Colonic mucosa (tissue), 4 donors: ENCODE measurements around the gene GID8. TPM values are rescaled to one million over a fixed set of nuclear protein-coding genes. Genes with fewer than 3 reads are reported as not detected.

Source experiments
- DNase-seq: peaks from one replicate; pipeline ENCODE4 v3.0.0-alpha.2; 2020
- H3K27ac ChIP-seq: fragments of 200-600 bp; one replicate; pipeline ENCODE4 v1.8.0; 2021
- H3K27me3 ChIP-seq: fragments of 200-600 bp; one replicate; pipeline ENCODE4 v1.8.0; 2021
- H3K36me3 ChIP-seq: fragments of 200-600 bp; one replicate; pipeline ENCODE4 v1.8.0; 2021
- H3K4me1 ChIP-seq: fragments of 200-600 bp; one replicate; pipeline ENCODE4 v1.8.0; 2021; ENCODE audit warnings: mild to moderate bottlenecking
- H3K4me3 ChIP-seq: fragments of 200-600 bp; one replicate; pipeline ENCODE4 v1.8.0; 2021
- H3K9ac ChIP-seq, 2 donors: one replicate each; pipeline ENCODE4 v1.7.0; 2013; ENCODE audit warnings: control low read depth in 2 of 2, low read depth in 2 of 2, low read length in 2 of 2
- H3K9me3 ChIP-seq: fragments of 200-600 bp; one replicate; pipeline ENCODE4 v1.8.0; 2021
- intact Hi-C: fragments of 100-400 bp; cut with DNase I; formaldehyde crosslinking; loops from one replicate; pipeline ENCODE4 v1.14.1; 2022
- total RNA-seq, 2 donors: library from RNA; stranded (reverse); fragmentation: NEBNext Ultra II Directional in 1 of 2; extraction: Animal tissue kit (Norgen Biotek cat#: 25700) in 1 of 2; gene quantifications; one replicate each; pipeline ENCODE4 v1.2.1, GENCODE V29; 2021
- TF ChIP-seq, protein P1 (sequence below): fragments of 200-600 bp; IDR thresholded peaks from one replicate; pipeline ENCODE4 v1.8.0; 2022; ENCODE audit warnings: antibody characterized with exemption, mild to moderate bottlenecking
- donor health status: healthy.
- donor health status: DM: no; HTN: no; CAD: no.
- donor health status: DM: no; HTN: no; CAD: no.

The GID8 gene
- total RNA-seq, 2 donors from 2014 or later = 37.3 to 40.4 TPM

DNA sequence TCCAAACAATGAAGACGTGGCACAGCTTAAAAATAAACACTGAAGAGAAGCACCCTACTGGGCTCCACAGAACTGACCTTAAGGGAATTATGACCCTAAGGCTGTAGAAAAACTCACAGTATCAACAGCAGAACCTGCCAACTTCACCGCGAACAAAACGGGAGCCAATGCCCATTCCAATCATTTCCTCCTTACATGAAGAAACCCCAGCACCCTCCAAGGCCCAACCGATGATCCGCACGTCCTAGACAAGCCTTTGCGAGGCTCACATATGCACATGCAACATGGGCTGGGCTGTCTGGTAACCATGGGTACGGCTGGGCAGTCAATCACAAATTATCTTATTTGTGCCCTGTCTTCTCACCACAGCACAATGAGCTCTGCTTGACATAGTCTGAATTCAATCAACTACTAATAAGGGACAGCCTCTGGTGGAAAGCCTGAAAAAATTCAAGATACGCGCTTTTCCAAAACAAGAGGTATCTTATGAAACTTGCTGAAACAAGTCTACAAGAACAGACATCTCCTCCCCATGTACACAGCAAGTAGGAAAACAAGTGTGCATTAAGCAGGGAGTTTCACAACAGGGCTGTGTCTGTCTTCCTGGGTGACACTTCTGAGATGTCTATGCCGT, 13.4 kb upstream of the GID8 start:
- Histone ChIP-seq H3K27ac (peak overlapping the region; percentile 97), H3K27me3 (no peaks in the 10 kb centered on the region), H3K36me3 (no peaks in the 10 kb centered on the region), H3K4me1 (peaks cover 56% of the 10 kb centered on the region), H3K9me3 (no peaks in the 10 kb centered on the region), H3K4me3 (peak overlapping the region; percentile 98), H3K9ac (peak overlapping the region; percentile 95 to 97)
- TF ChIP-seq, protein P1, sequence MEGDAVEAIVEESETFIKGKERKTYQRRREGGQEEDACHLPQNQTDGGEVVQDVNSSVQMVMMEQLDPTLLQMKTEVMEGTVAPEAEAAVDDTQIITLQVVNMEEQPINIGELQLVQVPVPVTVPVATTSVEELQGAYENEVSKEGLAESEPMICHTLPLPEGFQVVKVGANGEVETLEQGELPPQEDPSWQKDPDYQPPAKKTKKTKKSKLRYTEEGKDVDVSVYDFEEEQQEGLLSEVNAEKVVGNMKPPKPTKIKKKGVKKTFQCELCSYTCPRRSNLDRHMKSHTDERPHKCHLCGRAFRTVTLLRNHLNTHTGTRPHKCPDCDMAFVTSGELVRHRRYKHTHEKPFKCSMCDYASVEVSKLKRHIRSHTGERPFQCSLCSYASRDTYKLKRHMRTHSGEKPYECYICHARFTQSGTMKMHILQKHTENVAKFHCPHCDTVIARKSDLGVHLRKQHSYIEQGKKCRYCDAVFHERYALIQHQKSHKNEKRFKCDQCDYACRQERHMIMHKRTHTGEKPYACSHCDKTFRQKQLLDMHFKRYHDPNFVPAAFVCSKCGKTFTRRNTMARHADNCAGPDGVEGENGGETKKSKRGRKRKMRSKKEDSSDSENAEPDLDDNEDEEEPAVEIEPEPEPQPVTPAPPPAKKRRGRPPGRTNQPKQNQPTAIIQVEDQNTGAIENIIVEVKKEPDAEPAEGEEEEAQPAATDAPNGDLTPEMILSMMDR = no peak
- DNase-seq = peak; percentile 56
- intact Hi-C loops = no loop called here

DNA sequence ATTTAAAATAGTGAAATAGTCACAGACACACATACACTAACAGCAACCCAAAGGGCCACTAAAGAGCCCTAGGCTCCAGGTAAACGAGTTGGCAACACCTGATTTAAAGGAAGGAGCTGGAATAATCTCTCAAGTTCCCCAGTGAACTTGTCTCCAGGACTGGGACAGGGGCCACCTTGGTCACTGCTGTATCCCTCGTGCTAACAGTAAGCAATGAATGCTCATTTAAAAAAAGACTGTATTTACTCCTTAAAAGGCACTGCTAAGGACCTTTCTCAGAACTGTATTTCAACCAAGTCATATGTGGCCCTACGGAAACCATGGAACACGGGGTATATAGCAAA, 12.9 kb upstream of the GID8 start:
- Histone ChIP-seq H3K4me1 (peaks cover 54% of the 10 kb centered on the region), H3K9me3 (no peaks in the 10 kb centered on the region), H3K36me3 (no peaks in the 10 kb centered on the region), H3K27me3 (no peaks in the 10 kb centered on the region), H3K27ac (peak overlapping the region; percentile 97), H3K4me3 (peak overlapping the region; percentile 98), H3K9ac (peak overlapping the region; percentile 95 to 97)
- peak; percentile 32 for DNase-seq
- intact Hi-C loops = no loop called here
- TF ChIP-seq, protein P1 = no peak

DNA sequence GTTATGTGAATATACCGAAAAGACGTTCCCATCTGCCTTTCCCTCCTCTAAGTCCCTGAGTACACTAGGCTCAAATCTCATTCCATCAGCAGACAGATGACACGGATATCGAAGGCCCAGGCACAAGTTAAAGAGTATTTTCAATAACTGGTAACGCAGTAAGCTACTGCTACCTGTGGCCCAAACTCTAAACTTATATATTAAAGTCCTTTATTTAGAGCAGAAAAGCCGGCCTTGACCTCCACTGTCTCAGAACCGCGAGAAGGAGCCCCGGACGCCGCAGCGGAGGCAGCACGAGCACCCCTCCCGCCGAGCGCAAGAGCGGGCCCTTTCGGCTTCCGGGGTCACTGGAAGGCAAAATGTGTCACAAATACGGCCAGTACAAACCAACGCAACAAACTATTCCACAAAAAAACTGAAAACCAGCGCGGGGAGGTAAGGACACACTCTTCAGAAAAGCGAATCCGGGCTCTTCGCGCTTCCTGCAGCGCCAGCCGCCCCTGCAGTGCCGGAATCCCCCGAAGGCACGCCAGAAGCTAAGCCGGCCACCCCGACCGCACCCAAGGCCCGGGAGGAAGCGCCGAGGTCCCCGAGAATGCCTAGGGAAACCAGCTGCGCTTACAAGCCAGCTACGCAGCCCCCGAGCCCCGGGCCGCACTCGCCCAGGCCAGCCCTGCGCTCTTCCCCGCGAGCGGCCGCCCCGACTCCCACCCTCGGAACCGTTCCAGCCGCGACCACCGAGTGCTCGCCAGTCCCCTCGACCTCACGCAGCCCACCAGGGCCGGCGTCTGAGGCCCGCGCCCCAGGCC, 12.3 kb upstream of the GID8 start:
- H3K27ac ChIP-seq = peak overlapping the region; percentile 97
- H3K9me3 ChIP-seq = no peaks in the 10 kb centered on the region
- H3K36me3 ChIP-seq = no peaks in the 10 kb centered on the region
- peak overlapping the region; percentile 95 to 97 for H3K9ac ChIP-seq
- no peaks in the 10 kb centered on the region for H3K27me3 ChIP-seq
- TF ChIP-seq, protein P1 = no peak
- peaks cover 50% of the 10 kb centered on the region for H3K4me1 ChIP-seq
- peak; percentile 52 for DNase-seq
- intact Hi-C loops = no loop called here
- peak overlapping the region; percentile 98 for H3K4me3 ChIP-seq

DNA sequence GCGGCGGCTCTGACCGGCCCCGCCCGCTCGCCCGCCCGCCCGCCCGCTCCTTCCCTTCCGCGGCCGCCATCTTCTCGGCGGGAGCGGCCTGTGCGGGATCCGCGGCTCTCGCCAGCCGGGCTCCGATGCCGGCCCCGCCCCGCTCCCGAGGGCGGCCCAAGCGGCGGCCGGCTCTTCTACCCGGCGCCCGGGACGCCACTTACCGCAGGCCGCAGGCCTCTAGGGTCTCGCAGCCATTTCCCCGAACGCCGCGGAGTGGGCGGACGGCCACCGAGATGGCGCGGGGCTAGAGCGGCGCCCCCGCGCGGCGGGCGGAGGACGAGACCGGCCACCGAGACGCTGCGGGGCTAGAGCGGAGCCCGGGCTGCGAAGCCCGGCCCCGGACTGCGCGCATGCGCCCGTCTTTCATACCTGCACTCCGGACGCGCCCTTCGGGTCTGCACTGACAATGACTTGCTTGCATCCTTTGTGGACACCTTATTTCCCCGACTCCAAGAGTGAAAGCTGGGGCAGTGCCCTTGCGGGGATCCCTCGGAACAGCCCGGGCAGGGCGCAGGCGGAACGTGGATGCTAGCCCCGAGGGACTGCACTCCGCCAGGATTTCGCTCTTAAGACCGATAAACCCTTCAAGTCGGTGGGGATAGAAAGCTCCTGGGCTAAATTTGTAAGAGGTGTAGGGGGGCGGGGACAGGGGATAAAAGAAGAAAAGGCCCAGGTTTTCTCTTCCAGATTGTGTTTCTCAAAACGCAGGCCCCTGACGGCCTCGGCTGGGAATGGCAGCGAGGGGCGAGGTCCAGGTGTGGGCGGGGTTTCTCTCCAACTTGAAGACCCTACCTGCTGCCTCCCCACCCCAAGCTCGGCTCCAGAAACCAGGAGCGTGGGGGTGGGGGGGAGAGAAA, 11.5 kb upstream of the GID8 start, which contains the start of gene DIDO1:
Gene DIDO1, minus strand, starts transcription at position 277 of the 899 bp plus-strand sequence.
- H3K36me3 ChIP-seq = no peaks in the 10 kb centered on the region
- peak within 1 kb of the TSS; percentile 95 to 97 for H3K9ac ChIP-seq
- intact Hi-C loops = no loop called here
- H3K4me3 ChIP-seq = peak within 1 kb of the TSS; percentile 98
- H3K4me1 ChIP-seq = peaks cover 45% of the 10 kb centered on the region
- DNase-seq = peak; percentile 92
- TF ChIP-seq, protein P1 = peak; percentile 74
- H3K9me3 ChIP-seq = no peaks in the 10 kb centered on the region
- H3K27me3 ChIP-seq = no peaks in the 10 kb centered on the region
- peak within 1 kb of the TSS; percentile 97 for H3K27ac ChIP-seq

DNA sequence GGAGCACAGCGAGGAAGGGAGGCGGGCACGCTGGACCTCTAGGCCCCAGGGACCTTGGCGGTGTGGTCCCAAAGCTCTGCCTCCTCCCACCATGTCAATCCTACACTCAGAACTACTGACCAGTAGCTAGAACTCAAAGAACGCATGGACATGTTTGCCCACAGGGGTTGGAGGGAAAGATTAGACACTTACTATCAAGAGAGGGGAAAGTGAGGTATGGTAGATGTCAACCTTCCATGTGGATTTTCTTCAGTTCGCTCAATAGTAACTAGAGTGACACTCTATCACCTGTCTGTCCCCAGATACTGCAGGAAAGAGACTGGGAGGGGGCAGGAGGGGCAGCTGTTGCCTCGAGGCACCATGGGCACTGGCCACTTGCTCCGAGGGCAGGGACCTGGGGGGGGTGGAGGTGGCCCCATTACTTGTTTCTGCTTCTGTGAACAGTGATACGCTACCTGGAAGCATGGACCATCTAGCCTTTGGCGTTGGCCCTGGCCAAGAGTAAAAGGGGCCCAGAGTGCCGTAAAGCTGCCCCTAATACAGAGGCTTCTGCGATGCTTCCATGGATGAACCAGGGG, 10.7 kb upstream of the GID8 start:
- TF ChIP-seq, protein P1 = no peak
- Histone ChIP-seq H3K9me3 (no peaks in the 10 kb centered on the region), H3K9ac (peak overlapping the region; percentile 88 to 97), H3K36me3 (no peaks in the 10 kb centered on the region), H3K27ac (peak overlapping the region; percentile 97), H3K4me1 (peaks cover 41% of the 10 kb centered on the region), H3K4me3 (peak overlapping the region; percentile 98), H3K27me3 (no peaks in the 10 kb centered on the region)
- no peak for DNase-seq
- intact Hi-C loops = no loop called here
